Heart right ventricle (tissue), 16 donors: Measurements from ENCODE around the gene OR4Q3. TPM values are rescaled to one million over a fixed set of nuclear protein-coding genes. Genes with fewer than 3 reads are reported as not detected.
"Not testable (repeated sequence)": the region's sequence is repeated elsewhere in the genome, so short reads cannot be mapped to it uniquely, and the experiment has no call there.

Experiments
- ATAC-seq, 8 donors: fragments of 200-7000 bp; cut with Tn5 transposase; one replicate each; pipeline ENCODE4 v1.9.1; 2020; ENCODE audit warnings: mild to moderate bottlenecking in 8 of 8, moderate library complexity in 8 of 8, moderate number of reproducible peaks in 1 of 8
- DNase-seq, 2 donors: peaks; one replicate each; pipeline ENCODE4 v3.0.0-alpha.2; 2020
- H3K27ac ChIP-seq, 10 donors: fragments of 200-600 bp; sonication (generic) in 2 of 10; one replicate each; pipeline versions ENCODE4 v1.5.0 to v1.8.0; 2020 to 2022; ENCODE audit warnings: mild to moderate bottlenecking in 3 of 10
- H3K27me3 ChIP-seq, 7 donors: fragments of 200-600 bp; one replicate each; pipeline ENCODE4 v1.8.0; 2021 to 2022; ENCODE audit warnings: mild to moderate bottlenecking in 2 of 7
- H3K36me3 ChIP-seq, 9 donors: fragments of 200-600 bp; sonication (generic) in 1 of 9; one replicate each; pipeline versions ENCODE4 v1.5.0 to v1.8.0; 2020 to 2022; ENCODE audit warnings: mild to moderate bottlenecking in 2 of 9
- H3K4me1 ChIP-seq, 9 donors: fragments of 200-600 bp; sonication (generic) in 1 of 9; one replicate each; pipeline versions ENCODE4 v1.5.0 to v1.8.0; 2020 to 2022; ENCODE audit warnings: mild to moderate bottlenecking in 4 of 9
- H3K4me3 ChIP-seq, 10 donors: fragments of 200-600 bp; sonication (generic) in 2 of 10; one replicate each; pipeline versions ENCODE4 v1.5.0 to v1.8.0; 2020 to 2022; ENCODE audit warnings: mild to moderate bottlenecking in 7 of 10, moderate library complexity in 2 of 10
- H3K9me3 ChIP-seq, 11 donors: fragments of 200-600 bp in 10 of 11; sonication (generic) in 2 of 11; one replicate each; pipeline versions ENCODE4 v1.5.0 to v1.8.0; 2013 to 2022; ENCODE audit warnings: mild to moderate bottlenecking in 2 of 11, control low read depth in 1 of 11, moderate library complexity in 1 of 11
- WGBS, 2 donors: extraction: QIAGEN DNeasy Blood & Tissue Kit; methylation state at CpG; one replicate each; pipeline ENCODE4 v1.1.7; 2013; ENCODE audit warnings: inconsistent platforms in 1 of 2; 5-methylcytosine and 5-hydroxymethylcytosine counted together
- intact Hi-C, 10 donors: fragments of 100-400 bp; cut with DNase I; formaldehyde crosslinking; loops; one replicate each; pipeline versions ENCODE4 v1.11.1 to v1.14.2; 2022
- polyA plus RNA-seq, 2 donors: library from polyadenylated mRNA; stranded (reverse); fragments of 200-250 nt; gene quantifications; one replicate each; pipeline ENCODE4 v1.2.3, GENCODE V29; 2013
- total RNA-seq, 10 donors: library from RNA; stranded (reverse); fragmentation: NEBNext Ultra II Directional in 3 of 10; extraction: Animal tissue kit (Norgen Biotek cat#: 25700) in 3 of 10; gene quantifications; one replicate each; pipeline versions ENCODE4 v1.2.1 to v1.2.4, GENCODE V29; 2021 to 2023
- TF ChIP-seq, protein P1 (sequence below), 9 donors: fragments of 200-600 bp; sonication (generic) in 2 of 9; IDR thresholded peaks; one replicate each; pipeline versions ENCODE4 v1.5.0 to v1.8.0; 2021 to 2022; ENCODE audit warnings: antibody characterized with exemption in 9 of 9, mild to moderate bottlenecking in 5 of 9, moderate library complexity in 1 of 9
- donor health status: Arrhythmogenic right ventricular cardiomyopathy.
- donor health status: ischemic (EF 13 %, LVEDD 7.1; RV severe dilation, severe dysfunction).
- donor health status: healthy with polysubstance abuse.
- donor health status: DM: no; HTN: yes; CAD: no.
- donor health status: DM: no; HTN: no; CAD: no.
- donor health status: ischemic (EF 25% LVEDD 6.9; RV normal size, moderate dysfunction).
- donor health status: ischemic (EF 25% LVEDD 5.7; RV mildly dilated, moderate dysfunction).
- donor health status: healthy.
- donor health status: DM: yes; HTN: yes; CAD: no.
- donor health status: Ischemic cardiomyopathy.
- donor health status: ischemic (EF 35%, LVEDD 5.7; RV mildly dilated, moderate dysfunction).
- donor health status: nonischemic (EF 11% LVEDD 7.7; RV severe dilation, severe dysfunction).
- donor health status: DM: yes; HTN: yes; CAD: no.
- donor health status: PGD.
- donor health status: ischemic (EF 29% LVEDD 5.4; RV normal size, mild dysfunction).
- donor health status: nonischemic (EF 23%, LVEDD 6.1; RV moderate dilation, normal function).

Gene OR4Q3
- total and polyA plus RNA-seq, 12 donors = not detected

DNA sequence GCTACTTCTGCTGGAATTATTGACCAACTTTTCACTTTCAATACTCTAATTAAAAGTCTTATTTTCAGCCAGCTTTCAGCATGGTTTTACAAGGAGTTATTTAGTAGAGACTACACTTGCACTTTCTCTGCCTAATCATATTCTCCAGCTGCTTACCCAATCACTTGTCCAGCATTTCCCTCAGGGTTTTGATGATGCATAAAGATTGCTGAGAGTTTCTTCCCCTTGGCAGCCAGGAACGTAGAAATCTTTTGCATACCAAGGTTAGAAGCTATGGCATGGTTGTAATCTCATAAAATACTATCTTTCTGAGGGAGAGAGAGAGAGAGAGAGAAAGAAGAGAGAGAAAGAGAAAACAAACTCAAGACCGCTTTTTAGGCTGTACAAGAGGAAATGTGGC is 10.8 kb downstream of the OR4Q3 start:
- 25 to 31% methylated on average over 2 of the region's 2 CpGs for WGBS, 2 donors
- intact Hi-C loops = no loop called here
- Histone ChIP-seq H3K4me3 (no peak overlapping the region), H3K27me3 (peaks cover 0 to 3% (median 0%) of the 10 kb centered on the region in 7 donors), H3K27ac (no peak overlapping the region), H3K4me1 (no peaks in the 10 kb centered on the region), H3K36me3 (no peaks in the 10 kb centered on the region), H3K9me3 (peaks cover 0 to 4% (median 0%) of the 10 kb centered on the region in 11 donors)
- TF ChIP-seq, protein P1, sequence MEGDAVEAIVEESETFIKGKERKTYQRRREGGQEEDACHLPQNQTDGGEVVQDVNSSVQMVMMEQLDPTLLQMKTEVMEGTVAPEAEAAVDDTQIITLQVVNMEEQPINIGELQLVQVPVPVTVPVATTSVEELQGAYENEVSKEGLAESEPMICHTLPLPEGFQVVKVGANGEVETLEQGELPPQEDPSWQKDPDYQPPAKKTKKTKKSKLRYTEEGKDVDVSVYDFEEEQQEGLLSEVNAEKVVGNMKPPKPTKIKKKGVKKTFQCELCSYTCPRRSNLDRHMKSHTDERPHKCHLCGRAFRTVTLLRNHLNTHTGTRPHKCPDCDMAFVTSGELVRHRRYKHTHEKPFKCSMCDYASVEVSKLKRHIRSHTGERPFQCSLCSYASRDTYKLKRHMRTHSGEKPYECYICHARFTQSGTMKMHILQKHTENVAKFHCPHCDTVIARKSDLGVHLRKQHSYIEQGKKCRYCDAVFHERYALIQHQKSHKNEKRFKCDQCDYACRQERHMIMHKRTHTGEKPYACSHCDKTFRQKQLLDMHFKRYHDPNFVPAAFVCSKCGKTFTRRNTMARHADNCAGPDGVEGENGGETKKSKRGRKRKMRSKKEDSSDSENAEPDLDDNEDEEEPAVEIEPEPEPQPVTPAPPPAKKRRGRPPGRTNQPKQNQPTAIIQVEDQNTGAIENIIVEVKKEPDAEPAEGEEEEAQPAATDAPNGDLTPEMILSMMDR (IDR thresholded peaks at IDR 0.05) = no peak
- DNase-seq (no peak), ATAC-seq (no peak)

DNA sequence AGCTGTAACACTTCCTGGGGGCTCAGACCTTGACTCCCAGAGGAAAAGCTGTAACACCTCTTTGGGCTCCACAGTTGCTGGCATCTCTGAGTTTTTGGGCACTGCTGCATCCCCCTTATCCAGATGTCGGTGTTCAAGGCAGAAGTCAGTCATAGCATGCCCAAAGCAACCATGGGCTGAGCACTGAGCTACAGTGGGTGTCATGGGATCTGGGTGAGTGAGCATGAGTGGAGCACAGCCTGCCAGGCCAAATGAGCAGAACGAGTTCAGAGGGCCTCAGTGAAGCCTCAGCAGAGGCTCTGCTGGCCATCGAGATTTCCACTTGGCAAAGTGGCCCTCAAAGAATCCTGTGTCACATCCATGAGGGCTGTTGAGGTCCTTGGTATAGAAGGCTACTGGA is 28.1 kb downstream of the OR4Q3 start:
- H3K4me3 ChIP-seq = not testable (repeated sequence)
- H3K9me3 ChIP-seq = peaks cover 0 to 21% (median 0%) of the 10 kb centered on the region in 11 donors
- WGBS, 2 donors = 32 to 47% methylated on average over 3 of the region's 3 CpGs

DNA sequence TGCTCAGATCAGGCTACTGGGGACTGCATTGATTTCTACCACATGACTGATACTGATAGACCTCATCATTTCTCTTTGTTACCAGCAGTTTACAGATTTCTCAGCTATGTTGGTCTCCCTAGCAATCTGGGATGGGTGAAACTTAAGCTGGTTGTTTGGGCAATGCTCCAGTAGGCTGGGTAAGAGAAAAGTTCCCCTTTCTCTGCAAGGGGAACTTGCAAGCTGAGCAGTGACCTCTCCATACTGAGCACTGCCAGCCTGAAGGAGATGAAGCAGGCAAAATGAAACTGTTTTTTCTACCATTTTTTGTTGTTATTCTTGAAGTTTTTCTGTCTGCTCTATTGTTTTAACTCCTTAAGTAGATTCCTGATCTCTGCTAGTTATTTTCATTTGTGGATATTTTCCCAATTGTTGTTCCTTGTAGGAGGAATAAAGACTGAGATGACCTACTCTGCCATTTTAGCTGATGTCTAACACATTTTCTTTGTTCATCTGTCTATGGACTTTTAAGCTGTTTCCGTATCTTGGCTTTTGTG is 28.6 kb downstream of the OR4Q3 start:
- intact Hi-C loops = no loop called here
- Histone ChIP-seq H3K36me3 (no peaks in the 10 kb centered on the region), H3K9me3 (peaks cover 0 to 21% (median 0%) of the 10 kb centered on the region in 11 donors), H3K27me3 (no peaks in the 10 kb centered on the region), H3K27ac (no peak overlapping the region), H3K4me1 (no peaks in the 10 kb centered on the region), H3K4me3 (no peak overlapping the region)
- WGBS, 2 donors = 88% methylated on average over 1 of the region's 1 CpG
- DNase-seq (no peak), ATAC-seq (peak in 5 of 8 donors; percentile 23 to 73 (median 64))
- TF ChIP-seq, protein P1 (IDR thresholded peaks at IDR 0.05) = no peak

More for the DNA sequence above, 28.1 kb downstream of the OR4Q3 start:
- intact Hi-C loops, H3K27me3 ChIP-seq, H3K27ac ChIP-seq, H3K36me3 ChIP-seq, H3K4me1 ChIP-seq, DNase-seq: not testable (repeated sequence)
- peak in 1 of 8 donors; percentile 37 for ATAC-seq

DNA sequence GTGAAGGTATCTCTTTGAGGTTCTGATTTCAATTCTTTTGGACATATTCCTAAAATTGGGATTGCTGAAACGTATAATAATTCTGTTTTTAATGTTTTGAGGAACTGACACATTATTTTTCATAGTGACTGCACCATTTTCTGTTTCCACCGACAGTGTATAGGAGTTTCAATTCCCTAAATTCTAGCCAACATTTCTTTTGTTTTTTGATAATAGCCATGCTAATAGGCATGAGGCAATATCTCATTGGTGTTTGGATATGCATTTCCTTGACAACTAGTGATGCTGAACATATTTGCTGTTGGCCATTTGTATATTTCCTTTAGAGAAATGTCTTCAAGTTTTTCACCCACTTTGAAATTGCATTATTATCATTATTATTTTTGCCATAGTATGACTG is 29.1 kb downstream of the OR4Q3 start:
- peak in 2 of 8 donors; percentile 49 to 76 for ATAC-seq
- H3K27me3 ChIP-seq, H3K27ac ChIP-seq, H3K4me1 ChIP-seq, DNase-seq, H3K4me3 ChIP-seq, H3K36me3 ChIP-seq, intact Hi-C loops: not testable (repeated sequence)
- H3K9me3 ChIP-seq = peaks cover 0 to 21% (median 0%) of the 10 kb centered on the region in 11 donors
- 32 to 44% methylated on average over 2 of the region's 2 CpGs for WGBS, 2 donors

DNA sequence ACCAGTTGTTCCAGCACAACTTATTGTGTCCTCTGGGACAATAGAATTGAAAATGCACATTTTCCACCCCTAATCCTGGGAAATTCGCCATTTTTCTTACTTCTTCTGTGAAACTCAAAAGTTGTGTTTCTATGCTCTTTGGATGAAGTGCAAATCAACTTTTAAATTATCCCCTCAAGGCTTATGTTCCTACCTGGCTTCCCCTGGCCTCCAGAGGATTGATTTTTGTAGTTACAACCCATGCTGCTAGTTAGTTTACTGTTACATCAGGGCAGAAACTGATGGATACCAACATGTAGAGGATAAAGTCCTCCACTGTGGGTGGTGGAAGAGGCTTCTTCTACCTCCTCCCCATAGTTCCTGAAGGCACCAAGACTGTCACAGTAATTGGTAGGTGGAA is 29.8 kb downstream of the OR4Q3 start, which contains the start of gene OR4M1:
Gene OR4M1, plus strand, starts transcription at position 301 of the 400 bp plus-strand sequence. CDS start 6,819 bp downstream, outside the sequence.
- intact Hi-C loops, H3K36me3 ChIP-seq, ATAC-seq, H3K4me3 ChIP-seq, H3K27ac ChIP-seq, DNase-seq, H3K4me1 ChIP-seq, H3K27me3 ChIP-seq: not testable (repeated sequence)
- 5 to 8% methylated on average over 1 of the region's 1 CpG for WGBS, 2 donors
- H3K9me3 ChIP-seq = peaks cover 0 to 21% (median 0%) of the 10 kb centered on the region in 11 donors

DNA sequence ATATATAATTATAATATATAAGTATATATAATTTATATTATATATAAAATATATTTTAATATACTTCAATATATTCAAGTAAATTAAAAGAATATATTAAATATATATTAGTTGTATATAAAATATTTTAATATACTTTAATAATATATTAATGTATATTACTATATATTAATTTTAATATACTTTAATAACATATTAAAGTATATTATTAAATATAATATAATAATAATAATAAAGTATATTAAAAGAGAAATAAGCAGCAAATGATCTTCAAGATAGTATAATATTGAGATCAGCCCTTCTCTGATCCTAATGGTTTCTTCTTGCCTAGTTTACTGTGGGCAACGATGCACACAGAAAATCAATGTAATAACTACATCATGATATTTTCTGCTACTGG is 32.2 kb downstream of the OR4Q3 start:
- Histone ChIP-seq H3K9me3 (peaks cover 0 to 18% (median 0%) of the 10 kb centered on the region in 11 donors), H3K27me3 (no peaks in the 10 kb centered on the region), H3K36me3 (no peaks in the 10 kb centered on the region), H3K27ac (no peak overlapping the region), H3K4me3 (no peak overlapping the region), H3K4me1 (no peaks in the 10 kb centered on the region)
- intact Hi-C loops = no loop called here
- ATAC-seq (no peak), DNase-seq (no peak)
- TF ChIP-seq, protein P1 (IDR thresholded peaks at IDR 0.05) = no peak
- WGBS, 2 donors = 57 to 61% methylated on average over 1 of the region's 1 CpG

DNA sequence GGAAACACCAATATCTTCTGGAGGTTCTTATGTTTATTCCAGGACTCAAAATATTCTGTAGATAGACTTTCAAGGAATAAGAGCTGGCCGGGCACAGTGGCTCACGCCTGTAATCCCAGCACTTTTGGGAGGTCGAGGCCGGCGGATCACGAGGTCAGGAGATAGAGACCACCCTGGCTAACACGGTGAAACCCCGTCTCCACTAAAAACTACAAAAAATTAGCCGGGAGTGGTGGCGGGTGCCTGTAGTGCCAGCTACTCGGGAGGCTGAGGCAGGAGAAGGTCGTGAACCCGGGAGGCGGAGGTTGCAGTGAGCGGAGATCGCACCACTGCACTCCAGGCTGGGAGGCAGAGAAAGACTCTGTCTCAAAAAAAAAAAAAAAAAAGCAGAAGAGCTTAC is 42.5 kb downstream of the OR4Q3 start:
- H3K27ac ChIP-seq, intact Hi-C loops, DNase-seq, H3K9me3 ChIP-seq, H3K27me3 ChIP-seq, ATAC-seq, H3K4me3 ChIP-seq, H3K36me3 ChIP-seq, H3K4me1 ChIP-seq: not testable (repeated sequence)
- 77 to 80% methylated on average over 16 of the region's 16 CpGs for WGBS, 2 donors

DNA sequence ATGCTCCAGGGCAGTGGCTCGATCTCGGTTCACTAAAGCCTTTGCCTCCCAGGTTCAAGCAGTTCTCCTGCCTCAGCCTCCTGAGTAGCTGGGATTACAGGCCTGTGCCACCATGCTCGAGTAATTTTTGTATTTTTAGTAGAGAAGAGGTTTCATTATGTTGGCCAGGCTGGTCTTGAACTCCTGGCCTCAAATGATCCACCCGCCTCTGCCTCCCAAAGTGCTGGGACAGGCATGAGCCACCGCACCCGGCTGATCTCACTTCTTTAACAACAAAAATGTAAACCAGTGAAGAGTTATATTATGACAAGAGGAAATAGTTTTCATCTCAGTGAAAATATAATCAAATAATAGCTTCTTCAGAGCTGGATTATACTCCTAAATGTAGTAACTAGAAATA is 43.9 kb downstream of the OR4Q3 start:
- ATAC-seq, H3K36me3 ChIP-seq, H3K4me3 ChIP-seq, H3K4me1 ChIP-seq, DNase-seq, H3K27ac ChIP-seq, H3K9me3 ChIP-seq, H3K27me3 ChIP-seq, intact Hi-C loops: not testable (repeated sequence)
- WGBS, 2 donors = 66 to 68% methylated on average over 6 of the region's 6 CpGs

DNA sequence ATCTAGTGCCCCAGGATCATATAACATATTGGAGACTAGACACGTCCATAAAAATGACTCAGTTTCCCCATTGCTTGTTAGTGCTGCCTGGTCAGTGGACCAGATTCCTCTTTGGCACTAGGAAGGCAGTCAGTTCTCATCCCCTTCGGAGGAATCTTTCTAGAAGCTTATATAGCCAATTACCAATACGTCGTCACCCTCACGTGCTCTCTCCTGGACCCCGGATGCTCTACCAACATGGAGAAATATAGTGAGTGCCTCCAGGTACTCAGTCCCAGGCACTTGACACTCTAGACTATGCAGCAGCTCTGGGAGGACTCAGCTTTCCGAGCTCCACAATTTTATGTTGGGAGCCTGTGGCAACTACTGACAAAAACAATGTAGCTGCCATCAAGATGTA is 44.8 kb downstream of the OR4Q3 start:
- H3K27me3 ChIP-seq, H3K9me3 ChIP-seq, H3K27ac ChIP-seq, H3K4me3 ChIP-seq, H3K4me1 ChIP-seq, H3K36me3 ChIP-seq, DNase-seq, ATAC-seq, intact Hi-C loops: not testable (repeated sequence)
- WGBS, 2 donors = 63 to 65% methylated on average over 7 of the region's 7 CpGs
